GM12878 (cell line): ENCODE measurements around the gene MIEN1. TPM values are rescaled to one million over a fixed set of nuclear protein-coding genes. Genes with fewer than 3 reads are reported as not detected.
A peak's percentile ranks its signal among the peaks of the same experiment; 100 is the strongest.

ENCODE experiments used
- ATAC-seq: fragments of 200-7000 bp; cut with Tn5 transposase; 3 replicates; pipeline ENCODE4 v1.9.1; 2020; ENCODE audit warnings: mild to moderate bottlenecking, moderate library complexity
- BruUV-seq: library from RNA; stranded (reverse); fragments of 400-500 nt; replicated peaks from 2 replicates; lab custom pipeline; 2021; lab: Mats Ljungman, UMichigan
- CTCF ChIA-PET: fragments of 300-600 bp; sonication (Branson Sonifier 250); formaldehyde crosslinking; extraction: SDS; loops from one replicate; lab custom pipeline; 2021; ENCODE audit warnings: inconsistent platforms; lab: Yijun Ruan, JAX
- POLR2A ChIA-PET: fragments of 350-600 bp; formaldehyde crosslinking; extraction: SDS; loops from one replicate; lab custom pipeline; 2021; ENCODE audit warnings: inconsistent platforms; lab: Charles Lee
- RAD21 ChIA-PET: fragments of 300-600 bp; sonication (Branson Sonifier 250); formaldehyde crosslinking; loops from one replicate; lab custom pipeline; 2023; ENCODE audit warnings: antibody characterized with exemption; ENCODE audit not compliant: unreplicated experiment; lab: Charles Lee
- SMC1A ChIA-PET: fragments of 300-600 bp; sonication (Branson Sonifier 250); formaldehyde crosslinking; loops from one replicate; lab custom pipeline; 2023; ENCODE audit not compliant: unreplicated experiment, uncharacterized antibody; lab: Charles Lee
- DNase-seq: peaks from one replicate; pipeline ENCODE4 v3.0.0-alpha.2; 2011; ENCODE audit warnings: low read depth, low spot score
- FAIRE-seq: peaks from 3 replicates; lab custom pipeline; 2011; peaks lifted over from hg19 to GRCh38; lab: Jason Lieb, UNC
- H2AFZ ChIP-seq: 2 replicates; pipeline ENCODE4 v1.6.0; 2011; ENCODE audit warnings: low read depth, low read length, control low read depth; ENCODE audit not compliant: control insufficient read depth
- H3K27ac ChIP-seq: 2 replicates; pipeline ENCODE4 v1.5.1; 2011; ENCODE audit warnings: control low read depth; ENCODE audit not compliant: control insufficient read depth, insufficient read depth
- H3K27me3 ChIP-seq, 2 experiments: replicated peaks in 1 of 2; 2 replicates each; pipeline versions ENCODE4 v1.6.0 to v1.6.1; 2011; ENCODE audit warnings: low read length in 1 of 2; ENCODE audit not compliant: control insufficient read depth in 2 of 2, insufficient read depth in 2 of 2
- H3K36me3 ChIP-seq, 2 experiments: 2 replicates each; pipeline ENCODE4 v1.5.1; 2011; ENCODE audit warnings: low read length in 1 of 2; ENCODE audit not compliant: control insufficient read depth in 2 of 2, insufficient read depth in 2 of 2
- H3K4me1 ChIP-seq: 2 replicates; pipeline ENCODE4 v1.6.1; 2011; ENCODE audit warnings: mild to moderate bottlenecking, low read length, moderate library complexity, mixed read lengths; ENCODE audit not compliant: control insufficient read depth, insufficient read depth
- H3K4me2 ChIP-seq: 2 replicates; pipeline ENCODE4 v1.6.0; 2011; ENCODE audit warnings: control low read depth; ENCODE audit not compliant: control insufficient read depth, insufficient read depth
- H3K4me3 ChIP-seq: fragments of 200-600 bp; sonication (generic); 2 replicates; pipeline ENCODE4 v1.5.1; 2016
- H3K79me2 ChIP-seq: 2 replicates; pipeline ENCODE4 v1.6.0; 2011; ENCODE audit warnings: low read length; ENCODE audit not compliant: control insufficient read depth, insufficient read depth
- H3K9ac ChIP-seq: 2 replicates; pipeline ENCODE4 v1.8.0; 2011; ENCODE audit warnings: low read length, control low read depth, mixed read lengths; ENCODE audit not compliant: control insufficient read depth, insufficient read depth
- H3K9me3 ChIP-seq: replicated peaks from 3 replicates; pipeline ENCODE4 v1.5.1; 2011; ENCODE audit warnings: mild to moderate bottlenecking, low read length; ENCODE audit not compliant: control insufficient read depth, insufficient read depth
- H4K20me1 ChIP-seq: 2 replicates; pipeline ENCODE4 v1.6.0; 2011; ENCODE audit not compliant: control insufficient read depth, insufficient read depth
- CBFB ChIP-seq: IDR thresholded peaks from 2 replicates; pipeline ENCODE4 v1.6.1; 2016; ENCODE audit warnings: antibody characterized with exemption, low read depth
- EED ChIP-seq: sonication (generic); IDR thresholded peaks from 2 replicates; pipeline ENCODE4 v1.6.1; 2016; ENCODE audit warnings: antibody characterized with exemption, low read depth
- EGR1 ChIP-seq, 2 experiments: IDR thresholded peaks; 1 replicate in 1 of 2; 2 replicates in 1 of 2; pipeline ENCODE4 v1.6.1; 2011 to 2012; ENCODE audit warnings: low read depth in 2 of 2, low read length in 2 of 2, borderline replicate concordance in 1 of 2, mild to moderate bottlenecking in 1 of 2, moderate library complexity in 1 of 2
- IRF4 ChIP-seq: IDR thresholded peaks from 2 replicates; pipeline ENCODE4 v1.6.1; 2011; ENCODE audit warnings: low read depth, low read length
- JUND ChIP-seq: IDR thresholded peaks from 2 replicates; pipeline ENCODE4 v1.6.1; 2012; ENCODE audit warnings: low read depth, mild to moderate bottlenecking, low read length, improper control_type of control experiment, moderate library complexity
- MXI1 ChIP-seq: fragments of 150-350 bp; IDR thresholded peaks from 2 replicates; pipeline ENCODE4 v1.6.1; 2011; ENCODE audit warnings: low read depth, mild to moderate bottlenecking, inconsistent platforms, low read length, improper control_type of control experiment
- MYB ChIP-seq: fragments of 150-350 bp; IDR thresholded peaks from 2 replicates; pipeline ENCODE4 v1.6.1; 2014; ENCODE audit warnings: mild to moderate bottlenecking, low read depth, low read length, borderline replicate concordance
- POLR2AphosphoS2 ChIP-seq: IDR thresholded peaks from 2 replicates; pipeline ENCODE4 v1.6.1; 2011; ENCODE audit warnings: low read depth, mild to moderate bottlenecking, low read length, improper control_type of control experiment, moderate library complexity
- SMAD5 ChIP-seq: IDR thresholded peaks from 2 replicates; pipeline ENCODE4 v1.6.1; 2016; ENCODE audit warnings: antibody characterized with exemption, low read depth
- SRF ChIP-seq, 2 experiments: IDR thresholded peaks; 2 replicates each; pipeline ENCODE4 v1.6.1; 2011; ENCODE audit warnings: low read depth in 2 of 2, low read length in 2 of 2, mild to moderate bottlenecking in 1 of 2, moderate library complexity in 1 of 2
- WGBS: methylation state at CpG from one replicate; pipeline ENCODE4 v1.1.6; 2016; ENCODE audit warnings: low lambda C conversion rate; ENCODE audit not compliant: insufficient replicate concordance, insufficient coverage; ENCODE audit errors: missing lambda C conversion rate; 5-methylcytosine and 5-hydroxymethylcytosine counted together
- in situ Hi-C: fragments of 300-500 bp; cut with MboI; formaldehyde crosslinking; loops from 9 replicates; pipeline ENCODE4 v1.14.3; 2018; ENCODE audit warnings: mixed read lengths
- intact Hi-C: fragments of 100-400 bp; cut with micrococcal nuclease; formaldehyde crosslinking; loops from one replicate; pipeline ENCODE4 v1.14.2; 2022; ENCODE audit not compliant: unreplicated experiment
- polyA plus RNA-seq, 11 experiments: library from polyadenylated mRNA; depleted of rRNA in 4 of 11; unstranded in 6 of 11; stranded (reverse) in 5 of 11; fragments of >200 nt; fragmentation: Nextera tagmentation in 4 of 11; fragmentation: Illumina TruSeq in 1 of 11; extraction: Ambion mirVana in 4 of 11; extraction: Trizol in 1 of 11; gene quantifications; 1 replicate in 1 of 11; 2 replicates in 10 of 11; pipeline versions ENCODE4 v1.2.1 to v1.2.3, GENCODE V29; 2011 to 2016; ENCODE audit warnings: inconsistent platforms in 2 of 11, missing spikeins in 2 of 11, low read depth in 1 of 11
- total RNA-seq, 4 experiments: library from RNA; depleted of rRNA in 3 of 4; stranded (reverse); fragments of >200 nt in 3 of 4; fragmentation: Illumina TruSeq in 1 of 4; extraction: Trizol in 1 of 4; gene quantifications; 2 replicates each; pipeline versions ENCODE4 v1.2.1 to v1.2.3, GENCODE V29; 2013 to 2021
- TF ChIP-seq, protein P1 (sequence below): IDR thresholded peaks from 2 replicates; pipeline ENCODE4 v1.6.1; 2012; ENCODE audit warnings: low read depth, low read length, improper control_type of control experiment
- TF ChIP-seq, protein P2 (sequence below): IDR thresholded peaks from 2 replicates; pipeline ENCODE4 v1.6.1; 2011; ENCODE audit warnings: borderline replicate concordance, low read depth, mild to moderate bottlenecking, moderate library complexity, low read length; ENCODE audit not compliant: insufficient read depth, poor library complexity, severe bottlenecking
- TF ChIP-seq, protein P3 (sequence below): fragments of 450-650 bp; IDR thresholded peaks from 2 replicates; pipeline ENCODE4 v1.6.1; 2016; ENCODE audit warnings: mild to moderate bottlenecking
- TF ChIP-seq, protein P4 (sequence below): fragments of 450-650 bp; IDR thresholded peaks from 2 replicates; pipeline ENCODE4 v1.6.1; 2018; ENCODE audit warnings: borderline replicate concordance, mild to moderate bottlenecking; ENCODE audit not compliant: partially characterized antibody

MIEN1 gene
- total and polyA plus RNA-seq, 10 of the 15 experiments (the other 5 are each of a cell fraction or from before 2014, with no cell fraction given) = 24.9 to 89.1 (median 47.7) TPM

DNA sequence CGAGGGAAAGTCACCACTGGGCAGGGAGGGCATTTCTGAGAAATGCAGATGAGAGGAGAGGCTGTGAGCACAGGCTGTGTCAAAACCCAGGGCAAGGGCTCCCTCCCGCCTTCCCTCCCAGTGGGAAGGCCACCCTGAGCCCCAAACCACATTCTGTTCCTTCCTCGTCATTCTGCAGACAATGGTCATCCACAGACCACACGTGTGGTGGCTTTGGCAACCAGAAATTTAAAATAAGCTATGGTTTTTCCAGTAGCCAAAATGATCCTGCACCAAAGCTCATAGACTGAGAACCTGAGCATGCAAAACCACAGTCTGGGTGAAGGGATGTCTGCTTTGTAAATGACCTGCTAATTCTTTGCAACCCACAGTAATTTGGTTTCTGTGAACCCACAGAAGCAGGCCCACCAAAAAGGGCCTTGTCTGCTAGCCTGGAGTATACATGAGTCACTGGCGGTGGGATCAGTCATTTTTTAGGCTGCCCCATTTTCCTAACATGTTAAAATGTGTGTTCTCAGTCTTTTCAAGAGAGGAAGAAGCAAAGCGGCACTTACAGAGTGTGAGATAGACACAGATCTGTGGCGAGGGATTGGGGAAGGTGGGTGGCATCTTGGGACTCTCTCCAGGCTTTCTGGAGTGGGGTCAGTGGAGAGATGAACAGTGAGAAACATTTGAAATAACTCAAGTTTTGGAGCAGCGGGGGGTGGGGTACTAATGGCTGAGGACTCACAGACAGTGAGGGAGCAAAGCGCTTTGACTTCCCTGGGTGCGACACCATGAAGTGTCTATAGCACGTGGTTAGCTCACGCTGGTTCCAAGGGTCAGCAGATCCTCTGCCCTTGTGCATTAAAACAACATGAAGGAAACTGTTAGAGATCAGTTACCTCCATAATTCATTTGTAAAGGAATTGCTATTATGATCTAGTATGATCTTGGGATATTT, 27.9 kb upstream of the MIEN1 start:
- Histone ChIP-seq H4K20me1 (no peaks in the 10 kb centered on the region; the same call in 1 of the 2 replicates), H3K4me3 (no peak overlapping the region; the same call in 1 of the 2 replicates), H3K27me3 (no peaks in the 10 kb centered on the region), H3K4me1 (peaks cover 69% of the 10 kb centered on the region), H2AFZ (no peak overlapping the region), H3K4me2 (peak overlapping the region; percentile 62), H3K79me2 (peaks cover 40% of the 10 kb centered on the region), H3K9ac (peak overlapping the region; percentile 51), H3K27ac (peak overlapping the region; percentile 96), H3K9me3 (no peaks in the 10 kb centered on the region), H3K36me3 (peaks cover 5 to 22% of the 10 kb centered on the region in 2 experiments)
- intact Hi-C loops = loop anchor here (1.0 to 5.0 kb wide), 6 partner anchors 9 to 224 kb away; partner anchors contain the start of genes IKZF3, LRRC3C, ORMDL3 and PSMD3
- peak; percentile 52 for FAIRE-seq
- ChIA-PET RAD21 (interaction anchor here (0.5 to 3.8 kb wide), 15 partner anchors 8 to 381 kb away, joined by 3 to 18 read pairs (median 4); partner anchors contain the start of gene PSMD3), SMC1A (interaction anchor here (1.0 to 4.6 kb wide), 13 partner anchors 9 to 139 kb away, joined by 3 to 42 read pairs (median 5); partner anchors contain the start of gene IKZF3), POLR2A (interaction anchor here (0.5 to 2.6 kb wide), 9 partner anchors 11 to 173 kb away, joined by 3 to 9 read pairs (median 6); no protein-coding TSS in a partner anchor), CTCF (interaction anchor here (0.8 to 3.0 kb wide), 11 partner anchors 9 to 222 kb away, joined by 3 to 19 read pairs (median 4); partner anchors contain the start of gene PSMD3)
- ATAC-seq = peak; percentile 10
- 9% methylated on average over 12 of the region's 12 CpGs for WGBS
- BruUV-seq = no TSS peak
- peak; percentile 90 for DNase-seq
- in situ Hi-C loops = loop anchor here (5.0 kb wide), 1 partner anchor 104 kb away; the partner anchor contains the start of gene IKZF3
- TF ChIP-seq, protein P1, sequence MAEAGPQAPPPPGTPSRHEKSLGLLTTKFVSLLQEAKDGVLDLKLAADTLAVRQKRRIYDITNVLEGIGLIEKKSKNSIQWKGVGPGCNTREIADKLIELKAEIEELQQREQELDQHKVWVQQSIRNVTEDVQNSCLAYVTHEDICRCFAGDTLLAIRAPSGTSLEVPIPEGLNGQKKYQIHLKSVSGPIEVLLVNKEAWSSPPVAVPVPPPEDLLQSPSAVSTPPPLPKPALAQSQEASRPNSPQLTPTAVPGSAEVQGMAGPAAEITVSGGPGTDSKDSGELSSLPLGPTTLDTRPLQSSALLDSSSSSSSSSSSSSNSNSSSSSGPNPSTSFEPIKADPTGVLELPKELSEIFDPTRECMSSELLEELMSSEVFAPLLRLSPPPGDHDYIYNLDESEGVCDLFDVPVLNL = no peak
- TF ChIP-seq MXI1 (0 out of 2 replicates have a peak, but pooled peaks have one; percentile 41), EGR1 (IDR thresholded peaks at IDR 0.05; ENCODE audit: borderline replicate concordance in 1 of 2, low read depth in 2 of 2, low read length in 2 of 2) (no peak), JUND (0 out of 2 replicates have a peak, but pooled peaks have one; percentile 22), CBFB (peak; percentile 93), POLR2AphosphoS2 (0 out of 2 replicates have a peak, but pooled peaks have one; percentile 32), EED (peak; percentile 93), SMAD5 (peak; percentile 38; the same call in 1 of the 2 replicates), MYB (no peak), SRF (IDR thresholded peaks at IDR 0.05; ENCODE audit: low read depth in 2 of 2, low read length in 2 of 2) (no peak), IRF4 (no peak; the same call in 1 of the 2 replicates)
- TF ChIP-seq, protein P2, sequence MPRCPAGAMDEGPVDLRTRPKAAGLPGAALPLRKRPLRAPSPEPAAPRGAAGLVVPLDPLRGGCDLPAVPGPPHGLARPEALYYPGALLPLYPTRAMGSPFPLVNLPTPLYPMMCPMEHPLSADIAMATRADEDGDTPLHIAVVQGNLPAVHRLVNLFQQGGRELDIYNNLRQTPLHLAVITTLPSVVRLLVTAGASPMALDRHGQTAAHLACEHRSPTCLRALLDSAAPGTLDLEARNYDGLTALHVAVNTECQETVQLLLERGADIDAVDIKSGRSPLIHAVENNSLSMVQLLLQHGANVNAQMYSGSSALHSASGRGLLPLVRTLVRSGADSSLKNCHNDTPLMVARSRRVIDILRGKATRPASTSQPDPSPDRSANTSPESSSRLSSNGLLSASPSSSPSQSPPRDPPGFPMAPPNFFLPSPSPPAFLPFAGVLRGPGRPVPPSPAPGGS = peak; percentile 47
- TF ChIP-seq, protein P3, sequence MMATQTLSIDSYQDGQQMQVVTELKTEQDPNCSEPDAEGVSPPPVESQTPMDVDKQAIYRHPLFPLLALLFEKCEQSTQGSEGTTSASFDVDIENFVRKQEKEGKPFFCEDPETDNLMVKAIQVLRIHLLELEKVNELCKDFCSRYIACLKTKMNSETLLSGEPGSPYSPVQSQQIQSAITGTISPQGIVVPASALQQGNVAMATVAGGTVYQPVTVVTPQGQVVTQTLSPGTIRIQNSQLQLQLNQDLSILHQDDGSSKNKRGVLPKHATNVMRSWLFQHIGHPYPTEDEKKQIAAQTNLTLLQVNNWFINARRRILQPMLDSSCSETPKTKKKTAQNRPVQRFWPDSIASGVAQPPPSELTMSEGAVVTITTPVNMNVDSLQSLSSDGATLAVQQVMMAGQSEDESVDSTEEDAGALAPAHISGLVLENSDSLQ = no peak; the same call in 1 of the 2 replicates
- TF ChIP-seq, protein P4, sequence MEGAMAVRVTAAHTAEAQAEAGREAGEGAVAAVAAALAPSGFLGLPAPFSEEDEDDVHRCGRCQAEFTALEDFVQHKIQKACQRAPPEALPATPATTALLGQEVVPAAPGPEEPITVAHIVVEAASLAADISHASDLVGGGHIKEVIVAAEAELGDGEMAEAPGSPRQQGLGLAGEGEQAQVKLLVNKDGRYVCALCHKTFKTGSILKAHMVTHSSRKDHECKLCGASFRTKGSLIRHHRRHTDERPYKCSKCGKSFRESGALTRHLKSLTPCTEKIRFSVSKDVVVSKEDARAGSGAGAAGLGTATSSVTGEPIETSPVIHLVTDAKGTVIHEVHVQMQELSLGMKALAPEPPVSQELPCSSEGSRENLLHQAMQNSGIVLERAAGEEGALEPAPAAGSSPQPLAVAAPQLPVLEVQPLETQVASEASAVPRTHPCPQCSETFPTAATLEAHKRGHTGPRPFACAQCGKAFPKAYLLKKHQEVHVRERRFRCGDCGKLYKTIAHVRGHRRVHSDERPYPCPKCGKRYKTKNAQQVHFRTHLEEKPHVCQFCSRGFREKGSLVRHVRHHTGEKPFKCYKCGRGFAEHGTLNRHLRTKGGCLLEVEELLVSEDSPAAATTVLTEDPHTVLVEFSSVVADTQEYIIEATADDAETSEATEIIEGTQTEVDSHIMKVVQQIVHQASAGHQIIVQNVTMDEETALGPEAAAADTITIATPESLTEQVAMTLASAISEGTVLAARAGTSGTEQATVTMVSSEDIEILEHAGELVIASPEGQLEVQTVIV = no peak
